Lower leg skin (tissue), 3 donors: ENCODE measurements around the gene GPR34.

Experiments
- POLR2A ChIP-seq, 2 donors: fragments of 450-650 bp; IDR thresholded peaks; one replicate each; pipeline ENCODE4 v1.6.1; 2016 to 2017; ENCODE audit warnings: antibody characterized with exemption in 2 of 2, mild to moderate bottlenecking in 1 of 2, moderate library complexity in 1 of 2
- TF ChIP-seq, protein P1 (sequence below), 3 donors: fragments of 450-650 bp; IDR thresholded peaks; one replicate each; pipeline ENCODE4 v1.5.1; 2016; ENCODE audit warnings: antibody characterized with exemption in 3 of 3, mild to moderate bottlenecking in 3 of 3, moderate library complexity in 2 of 3

- TF ChIP-seq, protein P1, sequence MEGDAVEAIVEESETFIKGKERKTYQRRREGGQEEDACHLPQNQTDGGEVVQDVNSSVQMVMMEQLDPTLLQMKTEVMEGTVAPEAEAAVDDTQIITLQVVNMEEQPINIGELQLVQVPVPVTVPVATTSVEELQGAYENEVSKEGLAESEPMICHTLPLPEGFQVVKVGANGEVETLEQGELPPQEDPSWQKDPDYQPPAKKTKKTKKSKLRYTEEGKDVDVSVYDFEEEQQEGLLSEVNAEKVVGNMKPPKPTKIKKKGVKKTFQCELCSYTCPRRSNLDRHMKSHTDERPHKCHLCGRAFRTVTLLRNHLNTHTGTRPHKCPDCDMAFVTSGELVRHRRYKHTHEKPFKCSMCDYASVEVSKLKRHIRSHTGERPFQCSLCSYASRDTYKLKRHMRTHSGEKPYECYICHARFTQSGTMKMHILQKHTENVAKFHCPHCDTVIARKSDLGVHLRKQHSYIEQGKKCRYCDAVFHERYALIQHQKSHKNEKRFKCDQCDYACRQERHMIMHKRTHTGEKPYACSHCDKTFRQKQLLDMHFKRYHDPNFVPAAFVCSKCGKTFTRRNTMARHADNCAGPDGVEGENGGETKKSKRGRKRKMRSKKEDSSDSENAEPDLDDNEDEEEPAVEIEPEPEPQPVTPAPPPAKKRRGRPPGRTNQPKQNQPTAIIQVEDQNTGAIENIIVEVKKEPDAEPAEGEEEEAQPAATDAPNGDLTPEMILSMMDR (IDR thresholded peaks at IDR 0.05), result no peak
- TF ChIP-seq POLR2A (IDR thresholded peaks at IDR 0.05), result no peak
Observed at GRCh38 chrX:41716222-41716621, 27.4 kb downstream of the GPR34 start.
